ENCODE data around the gene FNBP1.

FNBP1 gene

DNA sequence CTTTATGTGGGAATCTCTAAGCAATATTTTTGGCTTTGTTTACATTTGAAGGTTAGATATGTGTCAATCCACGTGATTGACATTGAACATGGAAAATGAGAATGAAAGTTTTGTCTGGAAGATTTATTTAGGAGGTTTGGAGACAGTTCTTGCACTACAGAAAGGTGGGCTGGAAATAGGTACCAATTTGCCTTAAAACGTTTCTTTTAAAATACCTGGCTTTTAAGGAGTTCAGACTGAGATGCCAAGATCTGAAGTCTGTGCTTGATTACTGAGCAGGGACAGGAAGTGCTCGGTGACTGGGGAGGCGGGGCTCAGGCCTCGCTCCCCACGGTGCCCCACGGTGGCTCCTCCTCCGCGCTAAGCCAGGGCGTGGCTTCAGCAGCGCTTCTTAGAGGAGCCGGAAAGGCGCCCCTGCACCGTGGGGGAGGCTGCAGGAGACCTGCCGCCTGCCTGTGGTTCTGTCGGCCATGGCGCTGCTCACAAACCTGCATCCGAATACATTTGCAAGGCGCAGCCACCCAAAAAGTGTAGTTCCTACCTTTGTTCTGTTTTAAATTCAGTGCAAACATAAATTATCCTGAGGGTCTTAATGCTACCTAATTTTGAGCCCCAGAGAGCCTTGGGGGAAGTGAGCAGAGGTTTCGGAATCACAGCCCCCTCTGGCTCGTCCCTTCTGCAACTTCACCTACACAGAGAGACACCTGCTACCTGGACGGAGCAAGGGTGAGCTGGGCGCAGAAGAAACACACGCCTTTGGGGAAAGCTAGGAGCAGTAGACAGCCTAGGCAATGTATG is 158.6 kb downstream of the FNBP1 start (continued):
- TF ChIP-seq, protein P1, sequence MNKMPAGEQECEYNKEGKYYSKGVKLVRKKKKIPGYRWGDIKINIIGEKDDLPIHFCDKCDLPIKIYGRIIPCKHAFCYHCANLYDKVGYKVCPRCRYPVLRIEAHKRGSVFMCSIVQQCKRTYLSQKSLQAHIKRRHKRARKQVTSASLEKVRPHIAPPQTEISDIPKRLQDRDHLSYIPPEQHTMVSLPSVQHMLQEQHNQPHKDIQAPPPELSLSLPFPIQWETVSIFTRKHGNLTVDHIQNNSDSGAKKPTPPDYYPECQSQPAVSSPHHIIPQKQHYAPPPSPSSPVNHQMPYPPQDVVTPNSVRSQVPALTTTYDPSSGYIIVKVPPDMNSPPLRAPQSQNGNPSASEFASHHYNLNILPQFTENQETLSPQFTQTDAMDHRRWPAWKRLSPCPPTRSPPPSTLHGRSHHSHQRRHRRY (tag by site-specific recombination; IDR thresholded peaks at IDR 0.05) = no peak
- TF ChIP-seq ZNF366 (tag by site-specific recombination; conservative IDR thresholded peaks at IDR 0.05) (no peak), ZNF175 (tag by site-specific recombination; IDR thresholded peaks at IDR 0.05) (no peak), ZSCAN30 (tag by site-specific recombination; IDR thresholded peaks at IDR 0.05) (no peak), ZBTB20 (tag by site-specific recombination; IDR thresholded peaks at IDR 0.05) (no peak), ZNF843 (tag by site-specific recombination; IDR thresholded peaks at IDR 0.05) (no peak), IKZF3 (tag by site-specific recombination; IDR thresholded peaks at IDR 0.05) (no peak), ZNF335 (tag by site-specific recombination; conservative IDR thresholded peaks at IDR 0.05) (peak; percentile 69), BCL11B (tag by site-specific recombination; IDR thresholded peaks at IDR 0.05; ENCODE audit: low read depth) (no peak), ZFP69B (tag by site-specific recombination; IDR thresholded peaks at IDR 0.05) (no peak), ZNF677 (tag by site-specific recombination; IDR thresholded peaks at IDR 0.05) (no peak), ZNF791 (tag by site-specific recombination; IDR thresholded peaks at IDR 0.05) (no peak), ZNF660 (tag by site-specific recombination; IDR thresholded peaks at IDR 0.05) (0 out of 2 replicates have a peak, but pooled peaks have one; percentile 12), ZEB2 (tag by site-specific recombination; IDR thresholded peaks at IDR 0.05) (no peak), KLF9 (tag by site-specific recombination; IDR thresholded peaks at IDR 0.05; ENCODE audit: low read depth) (no peak), ZNF600 (tag by site-specific recombination; IDR thresholded peaks at IDR 0.05) (no peak), TRIM28 (IDR thresholded peaks at IDR 0.05; ENCODE audit: borderline replicate concordance, low read length) (no peak), ZNF433 (tag by site-specific recombination; IDR thresholded peaks at IDR 0.05; ENCODE audit: low read depth) (no peak), SP2 (tag by site-specific recombination; IDR thresholded peaks at IDR 0.05) (peak; percentile 81), TCF7L2 (IDR thresholded peaks at IDR 0.05; ENCODE audit: borderline replicate concordance, low read depth, low read length) (no peak), ZNF266 (tag by site-specific recombination; IDR thresholded peaks at IDR 0.05; ENCODE audit: low read depth) (no peak), ZNF561 (tag by site-specific recombination; IDR thresholded peaks at IDR 0.05; ENCODE audit: borderline replicate concordance) (0 out of 2 replicates have a peak, but pooled peaks have one; percentile 50), WT1 (tag by site-specific recombination; IDR thresholded peaks at IDR 0.05) (no peak)
- TF ChIP-seq, protein P2, sequence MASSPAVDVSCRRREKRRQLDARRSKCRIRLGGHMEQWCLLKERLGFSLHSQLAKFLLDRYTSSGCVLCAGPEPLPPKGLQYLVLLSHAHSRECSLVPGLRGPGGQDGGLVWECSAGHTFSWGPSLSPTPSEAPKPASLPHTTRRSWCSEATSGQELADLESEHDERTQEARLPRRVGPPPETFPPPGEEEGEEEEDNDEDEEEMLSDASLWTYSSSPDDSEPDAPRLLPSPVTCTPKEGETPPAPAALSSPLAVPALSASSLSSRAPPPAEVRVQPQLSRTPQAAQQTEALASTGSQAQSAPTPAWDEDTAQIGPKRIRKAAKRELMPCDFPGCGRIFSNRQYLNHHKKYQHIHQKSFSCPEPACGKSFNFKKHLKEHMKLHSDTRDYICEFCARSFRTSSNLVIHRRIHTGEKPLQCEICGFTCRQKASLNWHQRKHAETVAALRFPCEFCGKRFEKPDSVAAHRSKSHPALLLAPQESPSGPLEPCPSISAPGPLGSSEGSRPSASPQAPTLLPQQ (tag by site-specific recombination; IDR thresholded peaks at IDR 0.05) = 0 out of 2 replicates have a peak, but pooled peaks have one; percentile 27
- TF ChIP-seq, protein P3, sequence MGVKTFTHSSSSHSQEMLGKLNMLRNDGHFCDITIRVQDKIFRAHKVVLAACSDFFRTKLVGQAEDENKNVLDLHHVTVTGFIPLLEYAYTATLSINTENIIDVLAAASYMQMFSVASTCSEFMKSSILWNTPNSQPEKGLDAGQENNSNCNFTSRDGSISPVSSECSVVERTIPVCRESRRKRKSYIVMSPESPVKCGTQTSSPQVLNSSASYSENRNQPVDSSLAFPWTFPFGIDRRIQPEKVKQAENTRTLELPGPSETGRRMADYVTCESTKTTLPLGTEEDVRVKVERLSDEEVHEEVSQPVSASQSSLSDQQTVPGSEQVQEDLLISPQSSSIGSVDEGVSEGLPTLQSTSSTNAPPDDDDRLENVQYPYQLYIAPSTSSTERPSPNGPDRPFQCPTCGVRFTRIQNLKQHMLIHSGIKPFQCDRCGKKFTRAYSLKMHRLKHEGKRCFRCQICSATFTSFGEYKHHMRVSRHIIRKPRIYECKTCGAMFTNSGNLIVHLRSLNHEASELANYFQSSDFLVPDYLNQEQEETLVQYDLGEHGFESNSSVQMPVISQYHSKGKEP (tag by site-specific recombination; IDR thresholded peaks at IDR 0.05) = peak; percentile 56
- TF ChIP-seq, protein P4, sequence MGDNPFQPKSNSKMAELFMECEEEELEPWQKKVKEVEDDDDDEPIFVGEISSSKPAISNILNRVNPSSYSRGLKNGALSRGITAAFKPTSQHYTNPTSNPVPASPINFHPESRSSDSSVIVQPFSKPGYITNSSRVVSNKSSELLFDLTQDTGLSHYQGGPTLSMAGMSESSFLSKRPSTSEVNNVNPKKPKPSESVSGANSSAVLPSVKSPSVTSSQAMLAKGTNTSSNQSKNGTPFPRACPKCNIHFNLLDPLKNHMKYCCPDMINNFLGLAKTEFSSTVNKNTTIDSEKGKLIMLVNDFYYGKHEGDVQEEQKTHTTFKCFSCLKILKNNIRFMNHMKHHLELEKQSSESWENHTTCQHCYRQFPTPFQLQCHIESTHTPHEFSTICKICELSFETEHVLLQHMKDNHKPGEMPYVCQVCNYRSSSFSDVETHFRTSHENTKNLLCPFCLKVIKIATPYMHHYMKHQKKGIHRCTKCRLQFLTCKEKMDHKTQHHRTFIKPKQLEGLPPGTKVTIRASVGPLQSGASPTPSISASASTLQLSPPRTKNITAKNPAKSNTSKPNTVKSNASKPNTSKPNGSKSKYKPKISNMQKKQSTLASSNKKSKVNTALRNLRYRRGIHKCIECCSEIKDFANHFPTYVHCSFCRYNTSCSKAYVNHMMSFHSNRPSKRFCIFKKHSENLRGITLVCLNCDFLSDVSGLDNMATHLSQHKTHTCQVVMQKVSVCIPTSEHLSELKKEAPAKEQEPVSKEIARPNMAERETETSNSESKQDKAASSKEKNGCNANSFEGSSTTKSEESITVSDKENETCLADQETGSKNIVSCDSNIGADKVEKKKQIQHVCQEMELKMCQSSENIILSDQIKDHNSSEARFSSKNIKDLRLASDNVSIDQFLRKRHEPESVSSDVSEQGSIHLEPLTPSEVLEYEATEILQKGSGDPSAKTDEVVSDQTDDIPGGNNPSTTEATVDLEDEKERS (tag by site-specific recombination; IDR thresholded peaks at IDR 0.05) = no peak
- TF ChIP-seq, protein P5, sequence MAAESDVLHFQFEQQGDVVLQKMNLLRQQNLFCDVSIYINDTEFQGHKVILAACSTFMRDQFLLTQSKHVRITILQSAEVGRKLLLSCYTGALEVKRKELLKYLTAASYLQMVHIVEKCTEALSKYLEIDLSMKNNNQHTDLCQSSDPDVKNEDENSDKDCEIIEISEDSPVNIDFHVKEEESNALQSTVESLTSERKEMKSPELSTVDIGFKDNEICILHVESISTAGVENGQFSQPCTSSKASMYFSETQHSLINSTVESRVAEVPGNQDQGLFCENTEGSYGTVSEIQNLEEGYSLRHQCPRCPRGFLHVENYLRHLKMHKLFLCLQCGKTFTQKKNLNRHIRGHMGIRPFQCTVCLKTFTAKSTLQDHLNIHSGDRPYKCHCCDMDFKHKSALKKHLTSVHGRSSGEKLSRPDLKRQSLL (tag by site-specific recombination; IDR thresholded peaks at IDR 0.05) = no peak
- TF ChIP-seq, protein P6, sequence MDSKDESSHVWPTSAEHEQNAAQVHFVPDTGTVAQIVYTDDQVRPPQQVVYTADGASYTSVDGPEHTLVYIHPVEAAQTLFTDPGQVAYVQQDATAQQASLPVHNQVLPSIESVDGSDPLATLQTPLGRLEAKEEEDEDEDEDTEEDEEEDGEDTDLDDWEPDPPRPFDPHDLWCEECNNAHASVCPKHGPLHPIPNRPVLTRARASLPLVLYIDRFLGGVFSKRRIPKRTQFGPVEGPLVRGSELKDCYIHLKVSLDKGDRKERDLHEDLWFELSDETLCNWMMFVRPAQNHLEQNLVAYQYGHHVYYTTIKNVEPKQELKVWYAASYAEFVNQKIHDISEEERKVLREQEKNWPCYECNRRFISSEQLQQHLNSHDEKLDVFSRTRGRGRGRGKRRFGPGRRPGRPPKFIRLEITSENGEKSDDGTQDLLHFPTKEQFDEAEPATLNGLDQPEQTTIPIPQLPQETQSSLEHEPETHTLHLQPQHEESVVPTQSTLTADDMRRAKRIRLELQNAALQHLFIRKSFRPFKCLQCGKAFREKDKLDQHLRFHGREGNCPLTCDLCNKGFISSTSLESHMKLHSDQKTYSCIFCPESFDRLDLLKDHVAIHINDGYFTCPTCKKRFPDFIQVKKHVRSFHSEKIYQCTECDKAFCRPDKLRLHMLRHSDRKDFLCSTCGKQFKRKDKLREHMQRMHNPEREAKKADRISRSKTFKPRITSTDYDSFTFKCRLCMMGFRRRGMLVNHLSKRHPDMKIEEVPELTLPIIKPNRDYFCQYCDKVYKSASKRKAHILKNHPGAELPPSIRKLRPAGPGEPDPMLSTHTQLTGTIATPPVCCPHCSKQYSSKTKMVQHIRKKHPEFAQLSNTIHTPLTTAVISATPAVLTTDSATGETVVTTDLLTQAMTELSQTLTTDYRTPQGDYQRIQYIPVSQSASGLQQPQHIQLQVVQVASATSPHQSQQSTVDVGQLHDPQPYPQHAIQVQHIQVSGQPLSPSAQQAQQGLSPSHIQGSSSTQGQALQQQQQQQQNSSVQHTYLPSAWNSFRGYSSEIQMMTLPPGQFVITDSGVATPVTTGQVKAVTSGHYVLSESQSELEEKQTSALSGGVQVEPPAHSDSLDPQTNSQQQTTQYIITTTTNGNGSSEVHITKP (tag by site-specific recombination; IDR thresholded peaks at IDR 0.05) = no peak; the same call in 1 of the 2 replicates
